GM18498 (cell line): ENCODE results near the gene LOXL3.
"Not testable (repeated sequence)": the region's sequence is repeated elsewhere in the genome, so short reads cannot be mapped to it uniquely, and the experiment has no call there.

Experiments used
- ATAC-seq: cut with Tn5 transposase; IDR thresholded peaks from one replicate; pipeline ENCODE4 v1.9.1; 2021; ENCODE audit warnings: mild to moderate bottlenecking, moderate library complexity; ENCODE audit not compliant: unreplicated experiment

Gene LOXL3

DNA sequence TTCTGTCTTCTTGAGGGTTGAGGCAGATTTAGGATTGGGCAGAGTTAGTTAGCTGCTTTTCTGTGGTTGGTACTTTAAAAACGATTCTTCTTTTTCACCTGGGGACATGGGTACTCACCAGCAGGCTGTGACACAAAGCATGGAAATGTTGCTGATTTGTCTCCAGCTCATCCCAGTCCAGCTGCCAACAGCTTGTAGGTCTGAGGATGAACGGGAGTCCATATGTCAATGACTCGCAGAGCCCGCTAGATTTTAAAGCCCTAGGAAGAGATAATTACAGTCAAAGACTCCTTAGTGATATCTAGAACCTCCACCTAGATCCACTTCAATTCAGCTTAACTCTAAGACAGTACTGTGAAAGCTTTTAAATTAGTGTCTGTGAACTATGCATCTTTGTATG lies 21.6 kb upstream of the LOXL3 start:
- no peak for ATAC-seq

DNA sequence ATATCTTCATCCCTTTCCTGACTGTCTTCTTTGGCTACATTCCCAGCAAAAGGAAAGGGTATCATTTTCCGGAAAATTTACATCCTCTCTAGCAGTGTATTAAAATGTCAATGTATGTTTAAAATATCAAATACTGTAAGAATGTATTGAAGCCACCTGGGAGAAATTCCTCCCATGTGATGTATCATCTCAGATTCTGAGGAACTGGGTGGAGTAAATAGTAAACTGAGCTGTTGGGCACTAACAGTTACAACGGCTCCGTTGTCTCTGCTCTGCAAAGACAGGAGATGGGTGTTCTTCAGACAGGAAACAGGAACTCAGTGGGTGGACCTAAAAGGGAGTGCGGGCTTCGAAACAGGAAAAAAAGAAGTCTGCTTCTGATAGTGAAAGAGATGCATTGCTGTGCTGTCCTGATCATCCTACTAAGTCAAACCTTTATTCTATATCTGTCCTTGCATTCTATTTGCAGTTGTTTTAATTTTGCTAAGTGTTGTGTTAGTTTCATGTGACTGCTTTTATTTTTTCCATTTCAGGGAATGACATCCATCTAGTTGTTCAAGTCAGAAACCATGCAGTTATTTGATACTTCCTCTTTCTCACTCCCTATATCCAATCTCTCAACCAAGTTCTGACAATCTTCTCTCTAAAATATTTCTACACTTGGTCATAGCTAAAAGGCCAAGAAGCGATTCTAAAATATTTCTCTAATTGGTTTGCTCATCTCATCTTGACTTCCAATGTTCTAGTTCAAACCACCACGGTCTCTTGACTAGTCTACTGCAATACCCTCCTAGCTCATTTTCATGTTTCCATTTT lies 20.2 kb upstream of the LOXL3 start:
- ATAC-seq = peak; percentile 61

DNA sequence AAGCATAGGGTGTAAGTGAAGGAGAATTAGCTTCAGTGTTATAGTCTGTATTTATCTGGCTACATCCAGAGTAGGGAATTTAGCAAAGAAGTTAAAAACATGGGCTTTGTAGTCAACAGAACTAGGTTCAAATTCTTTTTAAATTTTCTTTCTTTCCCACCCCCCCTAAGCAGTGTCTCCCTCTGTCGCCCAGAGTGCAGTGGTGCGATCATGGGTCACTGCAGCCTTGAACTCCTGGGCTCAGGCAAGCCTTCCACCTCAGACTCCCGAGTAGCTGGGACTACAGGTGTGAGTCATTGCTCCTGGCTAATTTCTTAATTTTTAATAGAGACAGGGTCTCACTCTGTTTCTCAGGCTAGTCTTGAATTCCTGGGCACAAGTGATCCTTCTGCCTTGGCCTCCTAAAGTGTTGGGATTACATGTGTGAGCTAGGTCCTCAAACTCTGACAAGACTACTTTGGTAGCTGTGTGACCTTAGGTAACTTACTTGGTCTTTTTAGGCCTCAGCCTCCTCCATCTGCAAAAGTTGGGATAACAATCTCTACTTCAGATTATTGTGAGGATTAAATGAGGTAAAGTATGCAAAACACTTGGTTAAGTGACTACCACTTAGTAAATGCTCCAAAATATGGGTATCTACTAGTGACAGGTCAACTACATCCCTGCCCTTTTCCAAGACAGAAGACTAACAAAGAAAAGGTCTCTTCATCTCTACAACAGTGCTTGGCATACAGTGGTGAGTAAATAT lies 18.6 kb upstream of the LOXL3 start:
- no peak for ATAC-seq

GRCh38 chr2:74571058-74571457 lies 17.3 kb upstream of the LOXL3 start:
- ATAC-seq = peak; percentile 58

DNA sequence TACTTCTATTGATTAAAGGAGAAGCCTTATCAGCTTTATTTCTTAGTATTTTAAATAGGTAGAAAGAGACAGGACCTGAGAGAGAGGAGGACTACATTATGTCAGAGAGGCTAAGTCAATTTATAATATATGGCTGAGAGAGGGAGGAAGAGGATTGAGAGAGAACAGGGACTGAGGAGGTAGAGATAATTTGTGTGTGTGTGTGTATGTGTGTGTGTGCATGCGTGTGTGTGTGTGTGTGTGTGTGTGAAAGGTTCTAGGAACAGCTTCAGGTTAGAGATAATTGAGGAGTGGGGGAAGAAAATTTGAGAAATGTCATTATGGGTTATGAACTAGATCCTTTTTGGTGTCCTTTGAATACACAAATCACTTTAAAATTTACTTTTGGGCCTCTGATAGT lies 15.9 kb upstream of the LOXL3 start:
- ATAC-seq = no peak

DNA sequence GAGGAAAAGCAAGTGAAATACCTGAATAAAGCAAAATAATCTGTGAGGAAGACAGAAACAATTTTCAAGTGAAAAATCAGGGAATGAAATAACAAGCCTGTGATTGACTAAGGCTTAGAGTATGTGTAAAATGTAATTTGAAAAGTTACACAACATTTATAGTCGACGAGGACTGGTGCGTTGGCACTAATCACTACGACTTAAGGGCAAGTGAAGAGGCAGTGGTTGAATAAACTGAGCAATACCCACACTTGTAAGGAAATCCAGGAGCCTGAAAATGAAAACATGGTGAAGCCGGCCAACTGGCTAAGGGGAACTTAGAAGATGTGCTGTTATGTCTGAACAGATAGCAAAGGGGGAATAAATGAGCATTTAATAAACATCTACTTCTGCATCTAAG lies 14.1 kb upstream of the LOXL3 start:
- no peak for ATAC-seq

- no peak for ATAC-seq
These were observed 13.0 kb upstream of the LOXL3 start for GRCh38 chr2:74566754-74567085.

DNA sequence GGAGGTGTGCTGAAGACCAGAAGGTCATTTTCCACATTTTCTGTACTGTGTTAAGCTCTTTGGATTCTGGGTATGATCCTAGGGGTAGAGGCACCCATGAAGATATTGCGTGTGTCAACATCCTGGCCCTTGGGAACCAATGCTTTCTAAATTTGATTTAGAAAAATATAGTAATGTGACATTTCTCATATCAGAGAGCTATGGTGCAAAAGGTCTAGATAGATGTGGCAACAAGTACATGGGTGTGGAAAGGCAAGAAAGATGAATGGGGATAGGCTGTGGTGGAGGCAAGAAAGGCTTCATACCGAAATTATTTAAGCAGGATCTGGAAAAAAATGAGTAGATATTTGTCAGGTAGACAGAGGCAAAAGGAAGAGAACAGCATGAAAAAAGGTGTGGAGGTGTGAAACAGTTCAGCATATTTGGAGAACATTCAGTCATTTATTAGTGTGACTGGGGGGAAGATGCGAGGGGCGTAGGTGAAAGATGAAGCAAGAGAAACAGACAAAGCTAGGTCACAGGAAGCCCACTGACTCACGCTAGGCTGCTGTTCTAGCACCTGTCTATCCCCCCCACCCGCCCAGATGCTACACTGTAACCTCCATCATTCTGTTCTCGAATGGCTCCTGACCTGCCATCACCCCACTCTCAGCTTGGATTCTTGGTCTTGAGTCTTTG lies 12.5 kb upstream of the LOXL3 start:
- no peak for ATAC-seq

DNA sequence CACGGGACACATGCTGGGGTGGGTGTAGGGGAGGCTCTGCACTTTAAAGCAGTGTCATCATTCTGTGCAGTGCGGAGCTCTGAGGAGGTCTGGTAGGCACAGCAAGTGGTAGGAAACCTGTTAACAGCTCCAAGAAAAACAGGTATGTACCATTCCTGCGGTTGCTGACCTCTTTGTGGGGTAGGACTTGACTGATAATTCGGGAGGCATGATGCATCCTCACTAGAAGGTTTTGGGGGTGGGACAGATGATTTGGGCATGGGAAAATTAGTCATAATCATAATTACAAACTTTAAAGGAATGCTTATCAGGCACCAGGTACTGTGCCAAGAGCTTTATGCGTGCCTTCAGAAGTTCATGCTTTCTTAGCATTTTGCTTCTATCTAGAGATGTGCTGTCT lies 10.5 kb upstream of the LOXL3 start:
- no peak for ATAC-seq

- no peak for ATAC-seq
These were observed 8.5 kb upstream of the LOXL3 start for GRCh38 chr2:74562126-74562775.

DNA sequence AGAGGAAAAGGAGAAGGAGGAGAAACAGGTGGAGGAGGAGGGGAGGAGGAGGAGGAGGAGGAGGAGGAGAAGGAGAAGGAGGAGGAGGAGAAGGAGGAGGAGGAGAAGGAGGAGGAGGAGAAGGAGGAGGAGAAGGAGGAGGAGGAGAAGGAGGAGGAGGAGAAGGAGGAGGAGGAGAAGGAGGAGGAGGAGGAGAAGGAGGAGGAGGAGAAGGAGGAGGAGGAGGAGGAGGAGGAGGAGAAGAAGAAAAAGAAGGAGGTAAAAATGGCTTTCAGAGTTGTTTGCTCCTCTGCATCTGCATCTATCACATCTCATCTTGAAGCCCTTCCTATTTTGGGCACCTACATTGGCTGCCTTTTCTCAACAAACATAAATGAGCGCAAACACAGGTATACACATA lies 7.3 kb upstream of the LOXL3 start:
- ATAC-seq = not testable (repeated sequence)

- no peak for ATAC-seq
These were observed 6.8 kb upstream of the LOXL3 start for GRCh38 chr2:74560591-74560990.

GRCh38 chr2:74559912-74560311 lies 6.2 kb upstream of the LOXL3 start:
- no peak for ATAC-seq

GRCh38 chr2:74558284-74559230 lies 4.8 kb upstream of the LOXL3 start:
- ATAC-seq = no peak

GRCh38 chr2:74556831-74557370 lies 3.2 kb upstream of the LOXL3 start:
- no peak for ATAC-seq

DNA sequence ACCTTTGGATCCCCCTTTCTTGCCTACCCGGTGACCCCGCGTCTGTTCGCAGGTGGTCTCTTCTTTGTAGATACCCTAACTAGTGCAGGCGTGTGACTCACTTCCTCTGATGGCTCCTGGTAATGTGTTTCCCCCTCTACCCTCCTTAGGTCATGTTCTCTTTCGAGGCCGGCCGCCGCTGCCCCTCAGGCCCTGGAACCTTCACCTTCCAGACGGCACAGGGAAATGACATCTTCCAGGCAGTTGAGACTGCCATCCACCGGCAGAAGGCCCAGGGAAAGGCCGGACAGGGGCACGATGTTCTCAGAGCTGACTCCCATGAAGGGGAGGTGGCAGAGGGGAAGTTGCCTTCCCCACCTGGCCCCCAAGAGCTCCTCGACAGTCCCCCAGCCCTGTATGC lies 2.4 kb upstream of the LOXL3 start:
- no peak for ATAC-seq

DNA sequence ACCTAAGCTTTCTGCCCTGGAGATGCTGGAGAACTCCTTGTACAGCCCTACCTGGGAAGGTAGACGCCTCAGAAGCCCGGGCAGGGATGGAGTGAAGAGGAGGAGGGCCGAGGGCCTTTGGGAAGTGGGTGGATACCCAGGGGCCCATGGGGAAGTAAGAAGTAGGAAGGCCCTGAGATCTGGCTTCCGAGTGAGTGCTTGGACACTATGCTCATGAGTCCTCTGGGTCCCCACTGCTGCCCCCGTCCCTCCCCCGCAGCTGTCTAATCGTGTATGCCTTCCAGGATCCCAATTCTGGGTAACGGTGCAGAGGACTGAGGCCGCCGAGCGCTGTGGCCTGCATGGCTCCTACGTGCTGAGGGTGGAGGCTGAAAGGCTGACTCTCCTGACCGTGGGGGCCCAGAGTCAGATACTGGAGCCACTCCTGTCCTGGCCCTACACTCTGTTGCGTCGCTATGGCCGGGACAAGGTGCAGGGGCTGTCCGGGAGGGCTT lies 1.9 kb upstream of the LOXL3 start:
- no peak for ATAC-seq

DNA sequence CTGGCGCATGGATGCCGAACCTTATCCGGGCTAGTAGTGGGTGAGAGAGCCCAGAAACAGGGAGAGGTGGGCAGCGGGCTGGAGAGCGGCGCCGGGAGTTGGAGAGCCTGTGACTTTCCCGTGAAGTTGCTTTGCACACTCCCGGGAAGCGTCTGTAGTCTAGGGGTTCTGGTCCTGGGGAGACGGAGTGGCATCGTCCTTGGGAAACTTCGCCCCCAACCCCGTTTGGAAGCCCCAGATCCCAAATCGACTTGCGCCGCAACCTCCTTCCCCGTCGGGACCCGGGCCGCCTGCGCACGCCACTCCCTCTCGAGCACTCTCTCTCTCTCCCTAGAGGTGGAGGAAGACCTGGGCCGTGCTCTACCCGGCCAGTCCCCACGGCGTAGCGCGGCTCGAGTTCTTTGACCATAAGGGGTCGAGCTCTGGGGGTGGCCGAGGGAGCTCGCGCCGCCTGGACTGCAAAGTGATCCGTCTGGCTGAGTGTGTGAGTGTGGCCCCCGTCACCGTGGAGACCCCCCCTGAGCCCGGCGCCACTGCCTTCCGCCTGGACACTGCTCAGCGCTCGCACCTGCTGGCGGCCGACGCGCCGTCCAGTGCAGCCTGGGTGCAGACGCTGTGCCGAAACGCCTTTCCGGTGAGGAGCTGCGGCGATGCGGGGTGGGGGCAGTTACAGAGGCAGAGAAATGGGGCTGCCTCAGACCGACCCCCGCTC lies 1.2 kb upstream of the LOXL3 start:
- ATAC-seq = peak; percentile 50
